GM12878 (cell line): ENCODE measurements around the gene PLEKHA6. TPM values are rescaled to one million over a fixed set of nuclear protein-coding genes. Genes with fewer than 3 reads are reported as not detected.

ENCODE experiments used
- ATAC-seq: fragments of 200-7000 bp; cut with Tn5 transposase; 3 replicates; pipeline ENCODE4 v1.9.1; 2020; ENCODE audit warnings: mild to moderate bottlenecking, moderate library complexity
- BruUV-seq: library from RNA; stranded (reverse); fragments of 400-500 nt; replicated peaks from 2 replicates; lab custom pipeline; 2021; lab: Mats Ljungman, UMichigan
- CTCF ChIA-PET: fragments of 300-600 bp; sonication (Branson Sonifier 250); formaldehyde crosslinking; extraction: SDS; loops from one replicate; lab custom pipeline; 2021; ENCODE audit warnings: inconsistent platforms; lab: Yijun Ruan, JAX
- POLR2A ChIA-PET: fragments of 350-600 bp; formaldehyde crosslinking; extraction: SDS; loops from one replicate; lab custom pipeline; 2021; ENCODE audit warnings: inconsistent platforms; lab: Charles Lee
- RAD21 ChIA-PET: fragments of 300-600 bp; sonication (Branson Sonifier 250); formaldehyde crosslinking; loops from one replicate; lab custom pipeline; 2023; ENCODE audit warnings: antibody characterized with exemption; ENCODE audit not compliant: unreplicated experiment; lab: Charles Lee
- SMC1A ChIA-PET: fragments of 300-600 bp; sonication (Branson Sonifier 250); formaldehyde crosslinking; loops from one replicate; lab custom pipeline; 2023; ENCODE audit not compliant: unreplicated experiment, uncharacterized antibody; lab: Charles Lee
- DNase-seq: peaks from one replicate; pipeline ENCODE4 v3.0.0-alpha.2; 2011; ENCODE audit warnings: low read depth, low spot score
- FAIRE-seq: peaks from 3 replicates; lab custom pipeline; 2011; peaks lifted over from hg19 to GRCh38; lab: Jason Lieb, UNC
- H2AFZ ChIP-seq: 2 replicates; pipeline ENCODE4 v1.6.0; 2011; ENCODE audit warnings: low read depth, low read length, control low read depth; ENCODE audit not compliant: control insufficient read depth
- H3K27ac ChIP-seq: 2 replicates; pipeline ENCODE4 v1.5.1; 2011; ENCODE audit warnings: control low read depth; ENCODE audit not compliant: control insufficient read depth, insufficient read depth
- H3K27me3 ChIP-seq, 2 experiments: replicated peaks in 1 of 2; 2 replicates each; pipeline versions ENCODE4 v1.6.0 to v1.6.1; 2011; ENCODE audit warnings: low read length in 1 of 2; ENCODE audit not compliant: control insufficient read depth in 2 of 2, insufficient read depth in 2 of 2
- H3K36me3 ChIP-seq, 2 experiments: 2 replicates each; pipeline ENCODE4 v1.5.1; 2011; ENCODE audit warnings: low read length in 1 of 2; ENCODE audit not compliant: control insufficient read depth in 2 of 2, insufficient read depth in 2 of 2
- H3K4me1 ChIP-seq: 2 replicates; pipeline ENCODE4 v1.6.1; 2011; ENCODE audit warnings: mild to moderate bottlenecking, low read length, moderate library complexity, mixed read lengths; ENCODE audit not compliant: control insufficient read depth, insufficient read depth
- H3K4me2 ChIP-seq: 2 replicates; pipeline ENCODE4 v1.6.0; 2011; ENCODE audit warnings: control low read depth; ENCODE audit not compliant: control insufficient read depth, insufficient read depth
- H3K4me3 ChIP-seq: fragments of 200-600 bp; sonication (generic); 2 replicates; pipeline ENCODE4 v1.5.1; 2016
- H3K79me2 ChIP-seq: 2 replicates; pipeline ENCODE4 v1.6.0; 2011; ENCODE audit warnings: low read length; ENCODE audit not compliant: control insufficient read depth, insufficient read depth
- H3K9ac ChIP-seq: 2 replicates; pipeline ENCODE4 v1.8.0; 2011; ENCODE audit warnings: low read length, control low read depth, mixed read lengths; ENCODE audit not compliant: control insufficient read depth, insufficient read depth
- H3K9me3 ChIP-seq: replicated peaks from 3 replicates; pipeline ENCODE4 v1.5.1; 2011; ENCODE audit warnings: mild to moderate bottlenecking, low read length; ENCODE audit not compliant: control insufficient read depth, insufficient read depth
- H4K20me1 ChIP-seq: 2 replicates; pipeline ENCODE4 v1.6.0; 2011; ENCODE audit not compliant: control insufficient read depth, insufficient read depth
- CBX5 ChIP-seq: sonication (generic); IDR thresholded peaks from 2 replicates; pipeline ENCODE4 v1.6.1; 2016; ENCODE audit warnings: low read depth, moderate library complexity, mild to moderate bottlenecking, inconsistent platforms
- ETV6 ChIP-seq, 2 experiments: fragments of 450-650 bp in 1 of 2; IDR thresholded peaks in 1 of 2; conservative IDR thresholded peaks in 1 of 2; 2 replicates each; pipeline ENCODE4 v1.6.1; 2014; ENCODE audit warnings: antibody characterized with exemption in 1 of 2, borderline replicate concordance in 1 of 2, low read depth in 1 of 2, mild to moderate bottlenecking in 1 of 2, moderate library complexity in 1 of 2
- FOS ChIP-seq: IDR thresholded peaks from 3 replicates; pipeline ENCODE4 v1.6.1; 2011; ENCODE audit warnings: borderline replicate concordance; ENCODE audit not compliant: insufficient read length; ENCODE audit errors: extremely low read depth
- HDGF ChIP-seq: fragments of 450-650 bp; IDR thresholded peaks from 2 replicates; pipeline ENCODE4 v1.6.1; 2016; ENCODE audit warnings: antibody characterized with exemption
- RUNX3 ChIP-seq: IDR thresholded peaks from 2 replicates; pipeline ENCODE4 v1.6.1; 2012; ENCODE audit warnings: low read length, inconsistent platforms
- SMAD1 ChIP-seq: fragments of 450-650 bp; IDR thresholded peaks from 2 replicates; pipeline ENCODE4 v1.6.1; 2018; ENCODE audit warnings: mild to moderate bottlenecking, low read depth; ENCODE audit not compliant: partially characterized antibody
- SRF ChIP-seq, 2 experiments: IDR thresholded peaks; 2 replicates each; pipeline ENCODE4 v1.6.1; 2011; ENCODE audit warnings: low read depth in 2 of 2, low read length in 2 of 2, mild to moderate bottlenecking in 1 of 2, moderate library complexity in 1 of 2
- WGBS: methylation state at CpG from one replicate; pipeline ENCODE4 v1.1.6; 2016; ENCODE audit warnings: low lambda C conversion rate; ENCODE audit not compliant: insufficient replicate concordance, insufficient coverage; ENCODE audit errors: missing lambda C conversion rate; 5-methylcytosine and 5-hydroxymethylcytosine counted together
- in situ Hi-C: fragments of 300-500 bp; cut with MboI; formaldehyde crosslinking; loops from 9 replicates; pipeline ENCODE4 v1.14.3; 2018; ENCODE audit warnings: mixed read lengths
- intact Hi-C: fragments of 100-400 bp; cut with micrococcal nuclease; formaldehyde crosslinking; loops from one replicate; pipeline ENCODE4 v1.14.2; 2022; ENCODE audit not compliant: unreplicated experiment
- polyA plus RNA-seq, 11 experiments: library from polyadenylated mRNA; depleted of rRNA in 4 of 11; unstranded in 6 of 11; stranded (reverse) in 5 of 11; fragments of >200 nt; fragmentation: Nextera tagmentation in 4 of 11; fragmentation: Illumina TruSeq in 1 of 11; extraction: Ambion mirVana in 4 of 11; extraction: Trizol in 1 of 11; gene quantifications; 1 replicate in 1 of 11; 2 replicates in 10 of 11; pipeline versions ENCODE4 v1.2.1 to v1.2.3, GENCODE V29; 2011 to 2016; ENCODE audit warnings: inconsistent platforms in 2 of 11, missing spikeins in 2 of 11, low read depth in 1 of 11
- total RNA-seq, 4 experiments: library from RNA; depleted of rRNA in 3 of 4; stranded (reverse); fragments of >200 nt in 3 of 4; fragmentation: Illumina TruSeq in 1 of 4; extraction: Trizol in 1 of 4; gene quantifications; 2 replicates each; pipeline versions ENCODE4 v1.2.1 to v1.2.3, GENCODE V29; 2013 to 2021
- TF ChIP-seq, protein P1 (sequence below): fragments of 450-650 bp; IDR thresholded peaks from 2 replicates; pipeline ENCODE4 v1.6.1; 2018; ENCODE audit warnings: mild to moderate bottlenecking, low read depth, moderate library complexity; ENCODE audit not compliant: partially characterized antibody
- TF ChIP-seq, protein P2 (sequence below): fragments of 450-650 bp; IDR thresholded peaks from 2 replicates; pipeline ENCODE4 v1.6.1; 2017; ENCODE audit warnings: mild to moderate bottlenecking, low read depth, inconsistent platforms; ENCODE audit not compliant: poor library complexity, severe bottlenecking
- TF ChIP-seq, protein P3 (sequence below): IDR thresholded peaks from 2 replicates; pipeline ENCODE4 v1.6.1; 2011; ENCODE audit warnings: low read depth, low read length, improper control_type of control experiment, borderline replicate concordance

PLEKHA6 gene
- total and polyA plus RNA-seq, 10 of the 15 experiments (the other 5 are each of a cell fraction or from before 2014, with no cell fraction given) = 0.04 to 0.81 (median 0.19) TPM; not detected in 4

DNA sequence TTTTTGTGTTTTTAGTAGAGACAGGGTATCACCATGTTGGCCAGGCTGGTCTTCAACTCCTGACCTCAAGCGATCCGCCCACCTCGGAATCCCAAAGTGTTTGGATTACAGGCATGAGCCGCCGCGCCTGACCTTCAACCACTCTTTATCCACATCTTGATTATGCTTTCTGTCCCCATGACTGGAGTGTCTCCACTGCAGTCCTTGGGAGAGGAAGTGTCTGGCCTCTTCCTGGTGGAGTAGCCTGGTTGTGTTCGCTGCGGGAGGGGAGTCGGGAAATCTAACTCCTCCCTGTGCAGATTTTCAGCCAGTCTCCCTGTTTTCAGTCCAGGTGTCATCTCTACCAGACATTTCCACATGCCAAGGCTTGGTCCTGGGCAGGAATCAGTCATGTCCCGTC, 173.1 kb downstream of the PLEKHA6 start:
- 79% methylated on average over 10 of the region's 10 CpGs for WGBS
- no peak for TF ChIP-seq CBX5
- TF ChIP-seq RUNX3 = no peak
- TF ChIP-seq, protein P1, sequence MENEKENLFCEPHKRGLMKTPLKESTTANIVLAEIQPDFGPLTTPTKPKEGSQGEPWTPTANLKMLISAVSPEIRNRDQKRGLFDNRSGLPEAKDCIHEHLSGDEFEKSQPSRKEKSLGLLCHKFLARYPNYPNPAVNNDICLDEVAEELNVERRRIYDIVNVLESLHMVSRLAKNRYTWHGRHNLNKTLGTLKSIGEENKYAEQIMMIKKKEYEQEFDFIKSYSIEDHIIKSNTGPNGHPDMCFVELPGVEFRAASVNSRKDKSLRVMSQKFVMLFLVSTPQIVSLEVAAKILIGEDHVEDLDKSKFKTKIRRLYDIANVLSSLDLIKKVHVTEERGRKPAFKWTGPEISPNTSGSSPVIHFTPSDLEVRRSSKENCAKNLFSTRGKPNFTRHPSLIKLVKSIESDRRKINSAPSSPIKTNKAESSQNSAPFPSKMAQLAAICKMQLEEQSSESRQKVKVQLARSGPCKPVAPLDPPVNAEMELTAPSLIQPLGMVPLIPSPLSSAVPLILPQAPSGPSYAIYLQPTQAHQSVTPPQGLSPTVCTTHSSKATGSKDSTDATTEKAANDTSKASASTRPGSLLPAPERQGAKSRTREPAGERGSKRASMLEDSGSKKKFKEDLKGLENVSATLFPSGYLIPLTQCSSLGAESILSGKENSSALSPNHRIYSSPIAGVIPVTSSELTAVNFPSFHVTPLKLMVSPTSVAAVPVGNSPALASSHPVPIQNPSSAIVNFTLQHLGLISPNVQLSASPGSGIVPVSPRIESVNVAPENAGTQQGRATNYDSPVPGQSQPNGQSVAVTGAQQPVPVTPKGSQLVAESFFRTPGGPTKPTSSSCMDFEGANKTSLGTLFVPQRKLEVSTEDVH = no peak
- no peak for TF ChIP-seq HDGF
- Histone ChIP-seq H3K36me3 (no peaks in the 10 kb centered on the region), H3K4me3 (no peak overlapping the region), H3K27me3 (peaks cover 2 to 13% of the 10 kb centered on the region in 2 experiments; a peak in 3 of 4 replicates), H3K79me2 (no peaks in the 10 kb centered on the region), H3K27ac (no peak overlapping the region), H3K9ac (no peak overlapping the region), H4K20me1 (no peaks in the 10 kb centered on the region), H2AFZ (no peak overlapping the region), H3K4me2 (no peak overlapping the region), H3K4me1 (no peaks in the 10 kb centered on the region), H3K9me3 (no peaks in the 10 kb centered on the region)
- in situ Hi-C loops = no loop called here
- FAIRE-seq = no peak
- no peak for ATAC-seq
- no peak for DNase-seq
- BruUV-seq = no TSS peak
- intact Hi-C loops = no loop called here
- ChIA-PET CTCF (interaction anchor here (0.7 kb wide), 1 partner anchor 212 kb away, joined by 3 read pairs; no protein-coding TSS in a partner anchor), SMC1A (no interaction called here), POLR2A (no interaction called here), RAD21 (no interaction called here)

DNA sequence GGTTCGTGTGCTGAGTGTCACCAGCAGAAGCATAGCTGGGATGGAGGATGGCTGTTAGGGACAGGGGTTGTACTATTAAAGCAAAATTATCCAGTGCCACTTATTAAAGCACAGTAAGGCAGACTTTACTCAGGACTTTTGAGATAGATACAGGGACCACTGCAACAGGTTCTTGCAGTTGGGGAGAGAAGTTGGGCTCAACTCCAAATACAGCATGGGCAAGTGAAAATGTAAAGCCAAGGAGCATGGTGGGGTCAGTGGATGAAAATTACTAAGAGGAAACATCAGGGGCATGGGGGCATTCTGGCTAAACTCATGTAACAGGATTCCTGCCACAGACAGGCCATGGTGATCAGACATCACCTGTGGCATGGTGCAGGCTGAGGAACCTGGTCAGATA, 178.6 kb downstream of the PLEKHA6 start:
- H3K9ac ChIP-seq = no peak overlapping the region
- no peaks in the 10 kb centered on the region for H3K79me2 ChIP-seq
- no peaks in the 10 kb centered on the region for H3K36me3 ChIP-seq
- no peak overlapping the region for H3K27ac ChIP-seq
- CTCF ChIA-PET = interaction anchor here (0.8 to 1.6 kb wide), 2 partner anchors 8 to 25 kb away, joined by 3 to 4 read pairs; no protein-coding TSS in a partner anchor
- H3K4me1 ChIP-seq = no peaks in the 10 kb centered on the region
- H3K9me3 ChIP-seq = no peaks in the 10 kb centered on the region
- ATAC-seq (no peak), FAIRE-seq (no peak), DNase-seq (no peak)
- RAD21 ChIA-PET = no interaction called here
- peaks cover 0 to 2% of the 10 kb centered on the region in 2 experiments; a peak in 3 of 4 replicates for H3K27me3 ChIP-seq
- no TSS peak for BruUV-seq
- no peaks in the 10 kb centered on the region for H4K20me1 ChIP-seq
- SMC1A ChIA-PET = no interaction called here
- no peak overlapping the region for H3K4me3 ChIP-seq
- no peak overlapping the region for H2AFZ ChIP-seq
- POLR2A ChIA-PET = no interaction called here
- in situ Hi-C loops (no loop called here), intact Hi-C loops (no loop called here)
- 11% methylated on average over 1 of the region's 1 CpG for WGBS
- no peak overlapping the region for H3K4me2 ChIP-seq
- no peak for TF ChIP-seq ETV6 (conservative IDR thresholded peaks at IDR 0.05 in 1 of 2, IDR thresholded peaks at IDR 0.05 in 1 of 2; ENCODE audit: borderline replicate concordance in 1 of 2, low read depth in 1 of 2)
- TF ChIP-seq FOS = no peak
- TF ChIP-seq SMAD1 = no peak
- TF ChIP-seq, protein P2, sequence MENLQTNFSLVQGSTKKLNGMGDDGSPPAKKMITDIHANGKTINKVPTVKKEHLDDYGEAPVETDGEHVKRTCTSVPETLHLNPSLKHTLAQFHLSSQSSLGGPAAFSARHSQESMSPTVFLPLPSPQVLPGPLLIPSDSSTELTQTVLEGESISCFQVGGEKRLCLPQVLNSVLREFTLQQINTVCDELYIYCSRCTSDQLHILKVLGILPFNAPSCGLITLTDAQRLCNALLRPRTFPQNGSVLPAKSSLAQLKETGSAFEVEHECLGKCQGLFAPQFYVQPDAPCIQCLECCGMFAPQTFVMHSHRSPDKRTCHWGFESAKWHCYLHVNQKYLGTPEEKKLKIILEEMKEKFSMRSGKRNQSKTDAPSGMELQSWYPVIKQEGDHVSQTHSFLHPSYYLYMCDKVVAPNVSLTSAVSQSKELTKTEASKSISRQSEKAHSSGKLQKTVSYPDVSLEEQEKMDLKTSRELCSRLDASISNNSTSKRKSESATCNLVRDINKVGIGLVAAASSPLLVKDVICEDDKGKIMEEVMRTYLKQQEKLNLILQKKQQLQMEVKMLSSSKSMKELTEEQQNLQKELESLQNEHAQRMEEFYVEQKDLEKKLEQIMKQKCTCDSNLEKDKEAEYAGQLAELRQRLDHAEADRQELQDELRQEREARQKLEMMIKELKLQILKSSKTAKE = no peak
- TF ChIP-seq, protein P3, sequence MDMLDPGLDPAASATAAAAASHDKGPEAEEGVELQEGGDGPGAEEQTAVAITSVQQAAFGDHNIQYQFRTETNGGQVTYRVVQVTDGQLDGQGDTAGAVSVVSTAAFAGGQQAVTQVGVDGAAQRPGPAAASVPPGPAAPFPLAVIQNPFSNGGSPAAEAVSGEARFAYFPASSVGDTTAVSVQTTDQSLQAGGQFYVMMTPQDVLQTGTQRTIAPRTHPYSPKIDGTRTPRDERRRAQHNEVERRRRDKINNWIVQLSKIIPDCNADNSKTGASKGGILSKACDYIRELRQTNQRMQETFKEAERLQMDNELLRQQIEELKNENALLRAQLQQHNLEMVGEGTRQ = no peak
- TF ChIP-seq SRF (IDR thresholded peaks at IDR 0.05; ENCODE audit: low read depth in 2 of 2, low read length in 2 of 2) = no peak
